Inferior parietal cortex (tissue), 1 donor: ENCODE results near the gene UBE2F.
"Not testable (repeated sequence)": the region's sequence is repeated elsewhere in the genome, so short reads cannot be mapped to it uniquely, and the experiment has no call there.

Experiments used
- DNase-seq: peaks from one replicate; pipeline ENCODE4 v3.0.0-alpha.2; 2016; ENCODE audit errors: extremely low spot score

Gene UBE2F

GRCh38 chr2:237944302-237944701 is 22.5 kb upstream of the UBE2F start:
- DNase-seq = no peak

GRCh38 chr2:237946423-237946822 is 20.4 kb upstream of the UBE2F start:
- no peak for DNase-seq

DNA sequence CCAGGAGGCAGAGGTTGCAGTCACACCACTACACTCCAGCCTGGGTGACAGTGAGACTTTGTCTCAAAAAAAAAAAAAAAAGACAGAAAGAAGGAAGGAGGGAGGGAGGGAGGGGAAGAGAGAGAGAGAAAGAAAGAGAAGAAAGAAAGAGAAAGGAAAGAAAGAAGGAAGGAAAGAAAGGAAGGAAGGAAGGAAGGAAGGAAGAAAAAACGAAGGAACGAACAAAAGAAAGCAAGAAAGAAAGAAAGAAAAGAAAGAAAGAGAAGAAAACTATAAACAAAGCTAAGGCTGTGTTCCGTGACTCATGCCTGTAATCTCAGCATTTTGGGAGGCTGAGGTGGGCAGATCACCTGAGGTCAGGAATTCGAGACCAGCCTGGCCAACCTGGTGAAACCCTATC is 15.5 kb upstream of the UBE2F start:
- not testable (repeated sequence) for DNase-seq

DNA sequence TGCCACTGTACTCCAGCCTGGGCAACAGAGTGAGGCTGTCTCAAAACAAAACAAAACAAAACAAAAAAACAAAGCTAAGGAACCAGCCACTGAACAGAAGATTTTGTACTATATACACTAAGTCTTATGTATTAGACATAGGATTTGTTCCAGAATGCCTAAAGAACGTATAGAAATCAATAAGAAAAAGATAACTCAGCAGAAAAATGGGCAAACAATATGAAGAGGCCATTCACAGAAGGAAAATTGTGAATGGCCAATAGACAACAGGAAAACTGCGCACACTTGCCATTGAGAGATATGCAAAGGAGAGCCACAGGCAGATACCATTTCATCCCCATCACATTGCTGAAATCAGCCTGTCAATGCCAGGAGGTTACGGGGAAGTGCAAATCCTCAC is 14.9 kb upstream of the UBE2F start:
- DNase-seq = no peak

DNA sequence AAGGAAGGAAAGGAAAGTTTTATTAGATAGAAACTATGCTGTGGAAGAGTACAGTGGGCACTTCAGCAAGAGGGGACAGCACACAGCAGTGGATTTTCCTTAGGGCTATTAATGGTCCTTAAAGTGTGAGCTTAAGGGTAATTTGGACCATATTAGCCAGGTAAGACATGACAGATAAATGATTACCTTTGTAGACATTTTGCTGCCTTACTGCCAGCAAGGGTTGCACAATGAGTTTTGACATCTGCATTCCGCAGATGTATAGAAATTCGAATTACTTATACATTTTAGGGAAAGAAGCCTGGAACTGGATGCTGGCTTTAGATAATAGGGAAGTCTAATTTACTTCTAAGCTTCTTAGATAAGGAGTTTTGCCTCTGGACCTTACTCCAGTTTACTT is 14.0 kb upstream of the UBE2F start:
- DNase-seq = no peak

GRCh38 chr2:237955640-237956401 is 11.0 kb upstream of the UBE2F start:
- no peak for DNase-seq

DNA sequence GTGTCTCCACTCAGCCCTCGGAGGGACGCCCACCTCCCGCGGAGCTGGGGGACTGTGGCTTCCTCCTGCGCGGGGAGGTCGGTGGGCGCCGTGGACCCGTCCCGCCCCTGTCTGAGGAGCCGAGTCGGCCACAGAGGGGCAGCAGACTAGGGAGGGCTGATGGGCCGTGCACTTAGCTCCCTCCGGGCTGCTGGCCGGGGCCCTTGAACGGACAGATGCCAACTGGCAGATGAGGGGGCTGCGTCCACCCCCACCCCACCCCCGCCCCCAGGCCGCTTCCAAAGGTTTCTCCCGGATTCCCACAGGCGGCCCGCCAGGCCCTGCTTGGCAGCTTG is 10.4 kb upstream of the UBE2F start:
- no peak for DNase-seq

- no peak for DNase-seq
These were observed 5.2 kb upstream of the UBE2F start for GRCh38 chr2:237961637-237962036.

DNA sequence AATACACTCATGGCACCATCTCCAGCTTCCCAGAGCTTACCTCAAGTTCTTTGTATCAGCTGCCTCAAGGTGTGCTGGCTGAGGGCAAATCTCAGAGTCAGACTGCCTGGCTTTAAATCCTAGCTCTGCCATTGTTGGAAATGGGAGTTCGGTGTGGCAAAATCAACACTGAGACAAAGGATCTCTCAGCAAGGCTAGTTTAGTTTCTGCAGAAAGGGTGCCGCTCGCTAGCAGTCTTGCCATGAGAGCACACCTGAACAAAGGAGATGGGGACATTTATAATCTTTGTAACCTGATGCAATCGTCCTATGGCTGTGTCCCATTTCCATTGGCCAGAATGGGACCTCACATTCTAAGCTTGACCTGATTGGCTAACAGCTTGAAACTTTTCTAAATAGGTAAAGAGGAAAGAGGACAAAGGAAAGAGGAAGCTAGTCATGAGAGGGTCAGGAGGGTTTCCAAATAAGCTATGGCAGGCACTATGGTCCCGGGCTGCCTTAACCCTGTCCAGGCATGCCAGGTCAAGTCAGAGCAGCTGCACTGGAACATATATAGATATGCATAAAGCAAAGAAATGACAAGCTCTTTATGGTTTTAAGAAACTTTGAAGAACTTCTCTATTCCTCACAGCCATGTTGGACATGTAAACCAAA is 4.3 kb upstream of the UBE2F start:
- no peak for DNase-seq

DNA sequence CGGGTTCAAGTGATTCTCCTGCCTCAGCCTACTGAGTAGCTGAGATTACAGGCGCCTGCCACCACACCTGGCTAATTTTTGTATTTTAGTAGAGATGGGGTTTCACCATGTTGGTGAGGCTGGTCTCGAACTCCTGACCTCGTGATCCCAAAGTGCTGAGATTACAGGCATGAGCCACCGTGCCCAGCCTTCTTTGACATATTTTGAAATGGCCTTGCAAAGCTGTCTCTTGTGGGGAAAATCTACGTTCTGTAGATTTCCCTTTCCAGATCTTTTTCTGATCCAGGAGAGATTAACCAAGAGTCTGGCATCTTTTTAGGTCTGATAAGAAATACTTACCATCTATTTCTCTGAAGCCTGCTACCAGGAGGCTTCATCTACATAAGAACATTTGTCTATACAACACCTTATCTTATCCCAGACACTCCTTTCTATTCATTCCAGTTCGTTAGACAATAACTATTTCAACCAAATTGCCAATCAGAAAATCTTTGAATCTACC is 3.3 kb upstream of the UBE2F start:
- not testable (repeated sequence) for DNase-seq

DNA sequence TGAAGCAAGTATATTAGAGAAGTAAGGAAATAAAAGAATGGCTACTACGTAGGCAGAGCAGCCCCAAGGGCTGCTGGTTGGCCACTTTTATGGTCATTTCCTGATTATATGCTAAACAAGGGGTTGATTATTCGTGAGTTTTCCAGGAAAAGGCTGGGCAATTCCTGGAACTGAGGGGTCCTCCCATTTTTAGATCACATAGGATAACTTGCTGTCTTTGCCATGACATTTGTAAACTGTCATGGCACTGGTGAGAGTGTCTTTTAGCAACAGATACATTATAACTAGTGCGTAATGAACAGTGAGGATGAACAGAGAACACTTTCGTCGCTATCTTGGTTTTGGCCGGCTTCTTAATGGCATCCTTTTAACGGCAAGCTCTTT is 2.6 kb upstream of the UBE2F start:
- DNase-seq = no peak

DNA sequence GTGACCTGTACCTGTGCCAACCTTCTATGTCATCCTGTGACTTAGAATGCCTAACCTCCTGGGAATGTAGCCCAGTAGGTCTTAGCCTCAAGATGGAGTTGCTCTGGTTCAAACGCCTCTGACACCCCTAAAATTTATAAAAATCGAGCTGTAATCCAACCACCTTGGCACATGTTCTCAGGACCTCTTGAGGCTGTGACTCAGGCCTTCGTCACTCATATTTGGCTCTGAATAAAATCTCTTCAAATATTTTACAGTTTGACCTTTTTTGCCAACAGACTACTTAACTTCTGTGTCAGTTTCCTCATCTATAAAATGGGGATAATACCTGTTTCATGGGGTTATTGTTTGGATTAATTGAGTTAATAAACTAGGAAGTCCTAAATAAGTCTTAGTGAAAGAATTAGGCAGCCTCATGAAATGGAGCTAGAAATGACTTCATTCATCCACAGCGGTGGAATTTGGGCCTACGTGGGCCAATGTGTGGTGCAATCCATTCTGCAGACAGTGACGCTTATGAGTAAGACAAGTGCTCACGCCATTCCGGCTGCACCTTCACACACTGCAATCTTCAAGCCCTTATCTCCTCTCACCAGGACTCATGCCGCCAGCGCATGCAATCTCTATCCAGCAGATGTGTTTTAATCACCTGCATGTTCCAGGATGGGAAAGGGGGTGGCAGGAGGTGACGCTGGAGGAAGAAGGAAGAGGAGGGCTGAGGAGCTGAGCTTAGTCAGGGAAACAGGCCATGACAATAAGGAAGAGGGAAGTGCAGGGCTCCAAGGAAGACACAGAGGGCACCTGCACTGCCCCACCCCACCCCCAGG is 2.0 kb upstream of the UBE2F start:
- no peak for DNase-seq

DNA sequence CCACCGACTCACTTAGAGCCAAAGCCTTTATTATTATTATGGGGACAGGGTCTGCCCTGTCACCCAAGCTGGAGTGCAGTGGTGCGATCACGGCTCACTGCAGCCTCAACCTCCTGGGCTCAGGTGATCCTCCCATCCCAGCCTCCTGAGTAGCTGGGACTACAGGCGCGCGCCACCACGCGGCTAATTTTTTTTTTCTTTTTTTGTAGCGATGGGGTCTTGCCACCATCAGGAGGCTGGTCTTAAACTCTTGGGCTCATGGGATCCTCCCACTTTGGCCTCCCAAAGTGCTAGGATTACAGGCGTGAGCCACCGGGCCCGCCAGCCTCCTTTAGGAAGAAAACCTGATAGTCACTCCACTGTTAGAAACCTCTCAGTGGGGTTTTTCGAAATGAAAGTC is 970 bp upstream of the UBE2F start:
- not testable (repeated sequence) for DNase-seq

GRCh38 chr2:237966250-237966564 is 607 bp upstream of the UBE2F start:
- DNase-seq = no peak

GRCh38 chr2:237967463-237967951 is 693 bp downstream of the UBE2F start:
- no peak for DNase-seq

DNA sequence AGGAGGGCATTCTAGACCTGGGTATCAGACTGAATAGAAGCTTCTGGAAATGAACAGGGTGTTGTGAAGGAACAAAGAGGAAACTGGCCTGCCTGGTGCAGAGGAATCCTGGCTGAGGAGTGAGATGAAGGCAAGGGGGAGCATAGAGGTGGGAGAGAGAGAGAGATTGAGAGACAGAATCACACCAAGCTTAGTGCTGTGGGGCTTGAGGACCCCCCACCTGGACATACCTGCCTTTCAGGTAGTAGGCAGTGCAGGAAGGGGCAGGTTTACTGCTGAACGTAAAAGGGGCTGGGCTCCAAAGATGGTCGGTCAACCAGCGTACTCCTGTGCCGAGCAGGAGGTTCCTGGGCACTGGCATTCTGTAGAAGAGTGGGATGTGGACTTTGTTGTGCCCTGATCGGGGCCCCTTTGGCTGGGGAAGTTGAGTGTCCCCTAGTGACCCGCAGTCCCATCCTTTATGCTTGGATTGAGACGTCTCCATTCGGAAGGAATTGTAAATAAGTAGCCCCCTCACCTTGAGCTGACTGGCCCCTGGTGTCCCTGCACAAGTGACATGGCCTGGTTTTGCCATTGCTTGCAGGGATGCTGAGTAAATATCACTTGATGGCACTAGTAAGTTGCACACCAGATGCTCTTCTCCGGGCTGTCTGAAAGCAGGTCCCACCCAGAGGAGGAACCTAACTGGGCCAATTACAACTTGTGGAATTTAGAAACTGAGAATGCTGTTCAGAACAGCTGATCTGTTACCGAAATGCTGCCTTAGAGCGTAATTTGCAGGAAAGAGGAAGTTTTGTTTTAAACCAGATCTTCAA is 1.4 kb downstream of the UBE2F start:
- DNase-seq = peak; percentile 71

GRCh38 chr2:237971661-237972060 is 4.8 kb downstream of the UBE2F start:
- DNase-seq = no peak

GRCh38 chr2:237972211-237972610 is 5.4 kb downstream of the UBE2F start:
- no peak for DNase-seq

DNA sequence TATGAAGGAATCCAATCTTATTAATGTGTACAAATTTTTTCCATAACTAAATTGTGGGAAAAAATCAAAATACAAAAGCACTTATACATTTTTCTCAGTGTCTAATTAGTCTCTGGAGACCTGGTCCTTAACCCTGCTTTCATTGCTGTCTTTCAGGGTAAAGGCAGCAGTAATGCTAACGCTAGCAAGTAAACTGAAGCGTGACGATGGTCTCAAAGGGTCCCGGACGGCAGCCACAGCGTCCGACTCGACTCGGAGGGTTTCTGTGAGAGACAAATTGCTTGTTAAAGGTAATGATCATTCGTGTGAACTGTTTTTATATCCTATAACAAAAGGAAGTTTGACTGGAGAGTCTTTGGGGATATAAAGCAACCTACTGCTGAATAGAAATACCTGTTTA is 6.1 kb downstream of the UBE2F start:
- DNase-seq = no peak

DNA sequence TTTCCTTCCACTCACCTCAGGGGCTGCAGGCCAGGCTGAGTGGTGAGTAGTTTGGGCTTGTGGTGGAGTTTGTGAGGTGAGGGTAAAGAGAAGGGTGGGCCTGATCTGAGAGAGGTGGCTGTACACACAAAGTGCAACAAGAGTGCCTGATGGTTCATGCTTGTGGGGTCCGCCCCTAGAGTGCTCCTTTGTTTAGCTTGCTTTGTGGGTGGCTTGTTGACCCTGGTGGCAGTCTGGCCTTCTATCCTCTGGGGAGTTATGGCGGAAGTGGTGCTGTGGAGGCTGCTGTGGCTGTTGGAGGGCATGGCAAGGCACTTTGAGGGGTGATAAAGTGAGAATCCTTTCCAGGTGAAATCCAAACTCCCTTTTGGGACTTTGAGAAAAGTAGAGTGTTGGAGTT is 10.6 kb downstream of the UBE2F start:
- DNase-seq = no peak

- DNase-seq = peak; percentile 68
These were observed 11.4 kb downstream of the UBE2F start for GRCh38 chr2:237978058-237978712.
